Type B pancreatic cell (in vitro differentiated cells): ENCODE results near the gene PPIH. TPM values are rescaled to one million over a fixed set of nuclear protein-coding genes. Genes with fewer than 3 reads are reported as not detected.

Experiments used
- DNase-seq: peaks from one replicate; pipeline ENCODE4 v3.0.0; 2021; ENCODE audit warnings: mixed read lengths; ENCODE audit not compliant: unreplicated experiment; ENCODE audit errors: extremely low spot score
- H3K27ac Mint-ChIP-seq: 2 replicates; pipeline ENCODE4 v1.8.0; 2021; ENCODE audit warnings: mild to moderate bottlenecking, mixed read lengths
- H3K27me3 Mint-ChIP-seq: 2 replicates; pipeline ENCODE4 v1.8.0; 2021; ENCODE audit warnings: mixed read lengths
- H3K36me3 Mint-ChIP-seq: 2 replicates; pipeline ENCODE4 v1.8.0; 2021; ENCODE audit warnings: mixed read lengths
- H3K4me1 Mint-ChIP-seq: one replicate; pipeline ENCODE4 v1.8.0; 2021; ENCODE audit warnings: mixed read lengths; ENCODE audit not compliant: unreplicated experiment
- H3K4me3 Mint-ChIP-seq: 2 replicates; pipeline ENCODE4 v1.8.0; 2021; ENCODE audit warnings: mild to moderate bottlenecking, mixed read lengths
- H3K9me3 Mint-ChIP-seq: 2 replicates; pipeline ENCODE4 v1.8.0; 2021; ENCODE audit warnings: mixed read lengths
- total RNA-seq: library from RNA; stranded (reverse); gene quantifications from 2 replicates; pipeline ENCODE4 v1.2.1, GENCODE V29; 2021; ENCODE audit warnings: low replicate concordance
- TF ChIP-seq, protein P1 (sequence below): fragments of 200-600 bp; sonication (generic); conservative IDR thresholded peaks from 2 replicates; pipeline ENCODE4 v1.5.0; 2021; ENCODE audit warnings: antibody characterized with exemption, mild to moderate bottlenecking

PPIH gene
- total RNA-seq, 1 donor from 2014 or later, result 58.9 TPM

DNA sequence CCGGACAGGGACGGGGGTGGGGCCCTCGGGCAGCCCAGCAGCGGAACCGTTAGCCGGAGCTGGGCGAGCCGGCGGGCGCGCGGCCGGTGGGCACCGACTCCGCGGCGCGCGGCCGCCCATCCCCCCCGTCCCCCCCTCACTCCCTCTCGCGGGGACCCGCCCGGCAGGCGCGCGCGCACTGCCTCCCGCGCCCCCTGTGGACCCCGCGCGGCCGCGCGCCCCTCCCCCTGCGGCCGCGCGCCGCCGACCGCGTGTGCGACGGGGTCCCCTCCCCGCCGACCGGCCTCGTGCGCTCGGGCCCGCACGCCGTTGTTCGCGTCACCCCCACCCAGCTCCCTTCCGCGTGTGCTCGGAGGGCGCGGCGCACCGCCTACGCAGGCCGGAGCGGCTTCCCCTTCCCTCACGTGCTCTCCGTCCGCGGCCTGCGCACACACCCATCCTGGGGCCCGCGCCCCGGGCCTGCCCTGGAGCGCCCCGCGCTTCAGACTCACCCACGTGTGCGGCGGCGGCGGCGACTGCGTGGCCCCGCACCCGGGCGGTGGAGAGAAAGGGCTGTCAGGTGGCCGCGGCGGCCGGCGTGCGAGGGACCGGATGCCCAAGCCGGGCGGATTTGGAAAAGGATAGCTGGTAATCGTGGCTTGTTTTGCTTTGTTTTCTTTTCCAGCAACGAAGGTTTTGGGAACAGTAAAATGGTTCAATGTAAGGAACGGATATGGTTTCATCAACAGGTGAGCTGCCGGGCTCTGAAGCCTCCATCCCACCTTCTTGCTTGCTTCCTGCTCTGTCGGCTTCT, 24.7 kb downstream of the PPIH start:
- Mint-ChIP-seq H3K4me1 (peaks cover 49% of the 10 kb centered on the region), H3K36me3 (peaks cover 26% of the 10 kb centered on the region)

DNA sequence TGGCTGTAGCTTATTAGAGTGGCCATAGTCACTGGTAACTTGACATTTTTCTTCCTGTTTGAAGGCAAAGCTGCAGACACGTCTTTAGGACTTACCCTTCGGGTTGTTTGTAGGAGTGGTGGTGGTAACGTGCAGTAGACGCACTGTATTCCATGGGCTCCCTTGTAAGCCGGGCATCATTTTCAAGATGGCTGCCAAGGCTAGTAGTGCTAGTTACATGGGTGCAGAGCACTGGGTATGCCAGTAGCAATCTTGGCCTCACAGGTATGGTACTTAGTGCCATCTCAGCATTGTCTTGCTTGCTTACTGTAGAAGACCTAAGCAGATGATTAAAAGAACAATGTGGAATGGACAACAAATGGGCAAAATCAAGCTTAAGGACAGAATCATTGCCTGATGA, 25.9 kb downstream of the PPIH start:
- H3K27me3 Mint-ChIP-seq, result no peaks in the 10 kb centered on the region
- peaks cover 29% of the 10 kb centered on the region for H3K36me3 Mint-ChIP-seq
- H3K9me3 Mint-ChIP-seq, result no peaks in the 10 kb centered on the region
- peaks cover 54% of the 10 kb centered on the region for H3K4me1 Mint-ChIP-seq
- TF ChIP-seq, protein P1, sequence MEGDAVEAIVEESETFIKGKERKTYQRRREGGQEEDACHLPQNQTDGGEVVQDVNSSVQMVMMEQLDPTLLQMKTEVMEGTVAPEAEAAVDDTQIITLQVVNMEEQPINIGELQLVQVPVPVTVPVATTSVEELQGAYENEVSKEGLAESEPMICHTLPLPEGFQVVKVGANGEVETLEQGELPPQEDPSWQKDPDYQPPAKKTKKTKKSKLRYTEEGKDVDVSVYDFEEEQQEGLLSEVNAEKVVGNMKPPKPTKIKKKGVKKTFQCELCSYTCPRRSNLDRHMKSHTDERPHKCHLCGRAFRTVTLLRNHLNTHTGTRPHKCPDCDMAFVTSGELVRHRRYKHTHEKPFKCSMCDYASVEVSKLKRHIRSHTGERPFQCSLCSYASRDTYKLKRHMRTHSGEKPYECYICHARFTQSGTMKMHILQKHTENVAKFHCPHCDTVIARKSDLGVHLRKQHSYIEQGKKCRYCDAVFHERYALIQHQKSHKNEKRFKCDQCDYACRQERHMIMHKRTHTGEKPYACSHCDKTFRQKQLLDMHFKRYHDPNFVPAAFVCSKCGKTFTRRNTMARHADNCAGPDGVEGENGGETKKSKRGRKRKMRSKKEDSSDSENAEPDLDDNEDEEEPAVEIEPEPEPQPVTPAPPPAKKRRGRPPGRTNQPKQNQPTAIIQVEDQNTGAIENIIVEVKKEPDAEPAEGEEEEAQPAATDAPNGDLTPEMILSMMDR, result no peak
- peak overlapping the region; percentile 90 for H3K27ac Mint-ChIP-seq
- no peak for DNase-seq
- H3K4me3 Mint-ChIP-seq, result peak overlapping the region; percentile 96

More for the DNA sequence above, 24.7 kb downstream of the PPIH start:
- DNase-seq, result peak; percentile 74
- H3K4me3 Mint-ChIP-seq, result peak overlapping the region; percentile 96
- H3K9me3 Mint-ChIP-seq, result no peaks in the 10 kb centered on the region
- TF ChIP-seq, protein P1, result no peak
- peak overlapping the region; percentile 90 for H3K27ac Mint-ChIP-seq
- no peaks in the 10 kb centered on the region for H3K27me3 Mint-ChIP-seq

DNA sequence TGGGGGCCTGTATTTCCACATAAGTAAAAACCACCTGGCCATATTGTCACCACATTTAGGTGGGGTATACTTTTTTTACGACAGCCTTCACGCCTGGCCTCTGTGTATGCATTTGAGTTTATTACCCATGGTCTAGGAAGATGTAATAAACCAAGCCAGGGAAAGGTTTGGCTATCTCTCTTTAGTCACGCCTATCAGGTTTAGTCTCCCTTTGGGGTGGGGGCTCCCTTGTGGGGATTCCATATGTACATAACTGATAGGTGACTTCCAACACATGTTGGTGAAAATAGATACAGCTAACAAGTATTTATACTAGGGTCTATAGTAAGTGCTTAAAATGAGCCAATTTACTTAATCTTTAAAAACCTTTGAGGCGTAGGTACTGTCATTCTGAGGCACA, 28.2 kb downstream of the PPIH start:
- Mint-ChIP-seq H3K27me3 (no peaks in the 10 kb centered on the region), H3K36me3 (peaks cover 29% of the 10 kb centered on the region), H3K4me1 (peaks cover 56% of the 10 kb centered on the region), H3K9me3 (no peaks in the 10 kb centered on the region), H3K4me3 (peak overlapping the region; percentile 62), H3K27ac (no peak overlapping the region)
- DNase-seq, result no peak
- TF ChIP-seq, protein P1, result no peak

GRCh38 chr1:42689912-42690311, 31.7 kb downstream of the PPIH start:
- Mint-ChIP-seq H3K4me1 (peaks cover 64% of the 10 kb centered on the region), H3K4me3 (no peak overlapping the region), H3K36me3 (peaks cover 28% of the 10 kb centered on the region), H3K27ac (peak overlapping the region; percentile 35), H3K27me3 (no peaks in the 10 kb centered on the region), H3K9me3 (no peaks in the 10 kb centered on the region)
- TF ChIP-seq, protein P1, result no peak
- DNase-seq, result no peak

DNA sequence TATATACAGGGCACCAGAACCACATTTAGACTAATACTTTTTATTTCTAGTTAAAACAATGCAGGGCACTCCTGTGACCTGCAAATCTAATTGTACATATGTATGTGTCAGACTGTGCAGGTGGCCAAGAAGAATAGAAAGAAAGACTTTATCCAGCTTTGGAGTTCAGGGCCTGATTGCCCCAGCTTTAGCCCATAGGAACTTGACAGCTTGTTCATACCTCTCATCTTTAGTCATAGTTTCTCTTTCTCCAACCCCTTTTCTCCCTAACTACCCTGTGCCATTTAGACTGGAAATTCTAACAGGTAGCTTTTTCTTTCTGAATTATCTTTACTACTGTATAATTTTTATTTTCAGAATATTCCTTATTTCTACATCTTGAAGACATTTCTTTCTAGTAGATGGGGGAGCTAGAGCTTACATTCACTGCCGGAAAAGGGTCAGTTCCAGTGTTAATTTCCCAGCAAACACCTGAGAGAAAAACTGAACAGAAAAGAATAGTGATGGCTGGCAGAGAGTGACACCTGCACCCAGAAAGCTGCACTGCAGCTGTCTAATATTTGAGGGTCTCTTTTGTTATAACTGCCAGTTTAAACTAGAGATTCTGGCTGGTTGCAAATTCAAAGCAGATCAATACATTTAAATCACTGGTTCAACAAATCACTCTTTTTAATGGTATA, 32.4 kb downstream of the PPIH start:
- H3K27ac Mint-ChIP-seq, result peak overlapping the region; percentile 37
- DNase-seq, result no peak
- no peaks in the 10 kb centered on the region for H3K27me3 Mint-ChIP-seq
- H3K4me1 Mint-ChIP-seq, result peaks cover 61% of the 10 kb centered on the region
- TF ChIP-seq, protein P1, result no peak
- H3K9me3 Mint-ChIP-seq, result no peaks in the 10 kb centered on the region
- H3K36me3 Mint-ChIP-seq, result peaks cover 30% of the 10 kb centered on the region
- peak overlapping the region; percentile 39 for H3K4me3 Mint-ChIP-seq
